ENCODE measurements around the gene DNAJB4.
A peak's percentile ranks its signal among the peaks of the same experiment; 100 is the strongest.
"Not testable (repeated sequence)": the region's sequence is repeated elsewhere in the genome, so short reads cannot be mapped to it uniquely, and the experiment has no call there.

DNAJB4 gene

GRCh38 chr1:77994117-77994705 lies 10.5 kb upstream of the DNAJB4 start:
- DNase-seq: no peak

GRCh38 chr1:77996734-77997133 lies 8.0 kb upstream of the DNAJB4 start:
- DNase-seq: no peak

- DNase-seq: not testable (repeated sequence)
Observed at GRCh38 chr1:78000536-78000935, 4.2 kb upstream of the DNAJB4 start.

DNA sequence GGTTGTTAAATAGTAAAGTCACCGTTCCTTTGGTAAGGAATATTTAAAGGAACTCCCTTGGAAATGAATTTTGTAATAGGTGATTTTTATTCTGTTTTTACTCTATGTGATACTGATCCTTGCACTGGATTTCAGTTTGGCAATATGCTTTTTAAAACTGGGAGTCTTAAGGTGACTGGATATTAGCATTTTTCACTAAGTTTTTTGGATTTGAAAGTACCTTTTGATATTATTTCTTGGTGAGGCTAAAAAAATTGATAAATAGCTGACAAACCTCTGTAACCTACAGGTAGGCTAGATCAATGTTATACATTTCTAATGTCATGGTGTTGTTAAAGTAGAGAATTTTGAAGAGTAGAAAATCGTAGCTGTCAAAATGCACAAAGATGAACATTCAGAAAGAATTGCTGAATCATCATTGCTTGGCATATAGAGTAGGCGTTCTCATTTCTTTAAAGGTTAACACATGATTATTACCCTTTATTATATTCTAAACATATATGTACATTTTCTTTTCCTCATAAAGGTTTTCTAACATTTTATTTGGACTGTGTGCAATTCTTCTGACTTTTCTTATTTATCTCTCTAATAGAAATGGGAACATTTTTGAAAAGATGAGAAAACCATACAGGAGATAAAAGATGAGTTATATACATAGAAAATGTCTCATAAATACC lies 1.5 kb upstream of the DNAJB4 start:
- DNase-seq: no peak

DNA sequence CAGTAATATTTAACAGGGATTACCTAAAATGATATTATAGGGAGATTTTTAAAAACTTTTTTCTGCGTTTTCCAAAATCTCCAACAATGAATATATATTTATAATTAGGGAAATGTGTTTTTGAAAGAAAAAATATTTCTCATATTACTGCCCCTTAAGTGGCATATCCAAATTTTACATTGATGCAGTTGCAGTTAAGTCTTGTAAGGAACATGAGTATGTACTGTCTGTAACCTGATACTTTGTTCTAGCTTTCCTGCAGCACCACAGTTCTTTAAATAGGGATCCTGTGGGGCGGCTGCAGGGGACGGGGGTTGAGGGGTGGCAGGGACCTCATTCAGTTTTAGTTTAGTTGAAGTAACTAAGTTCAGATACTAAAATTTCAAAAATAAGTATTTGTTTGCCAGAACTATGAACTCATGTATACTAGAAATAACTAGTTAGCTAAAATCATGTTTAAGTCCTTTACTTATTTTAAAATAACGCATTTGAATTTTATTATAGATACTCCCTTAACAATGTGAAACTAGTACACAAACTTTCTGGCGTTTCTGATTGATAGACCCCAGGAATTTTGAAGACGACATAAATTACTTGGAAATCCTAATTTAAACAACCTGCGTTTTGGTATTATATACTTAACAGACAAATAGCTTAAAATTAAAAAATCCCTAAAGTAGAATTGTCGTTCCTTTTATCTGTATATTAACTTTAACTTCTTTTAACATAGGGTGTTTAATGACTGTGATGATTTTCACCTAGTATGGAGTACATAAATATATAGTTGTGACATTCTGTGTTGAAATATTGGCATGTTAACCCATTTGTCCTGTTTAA lies 639 bp upstream of the DNAJB4 start:
- DNase-seq: peak; percentile 93

DNA sequence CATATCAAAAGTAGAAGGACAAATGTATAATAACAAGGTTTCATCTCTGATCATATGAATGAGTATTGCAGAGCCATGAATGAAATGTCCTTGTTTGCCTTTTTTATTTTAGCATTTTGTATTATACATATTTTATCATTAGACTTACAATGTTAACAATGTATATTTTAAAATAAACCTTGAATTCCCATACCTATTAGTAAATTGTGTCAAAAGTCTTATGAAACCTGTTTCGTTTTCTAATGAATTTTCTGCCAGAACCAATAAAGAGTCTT lies 646 bp downstream of the DNAJB4 start:
- no peak for DNase-seq

DNA sequence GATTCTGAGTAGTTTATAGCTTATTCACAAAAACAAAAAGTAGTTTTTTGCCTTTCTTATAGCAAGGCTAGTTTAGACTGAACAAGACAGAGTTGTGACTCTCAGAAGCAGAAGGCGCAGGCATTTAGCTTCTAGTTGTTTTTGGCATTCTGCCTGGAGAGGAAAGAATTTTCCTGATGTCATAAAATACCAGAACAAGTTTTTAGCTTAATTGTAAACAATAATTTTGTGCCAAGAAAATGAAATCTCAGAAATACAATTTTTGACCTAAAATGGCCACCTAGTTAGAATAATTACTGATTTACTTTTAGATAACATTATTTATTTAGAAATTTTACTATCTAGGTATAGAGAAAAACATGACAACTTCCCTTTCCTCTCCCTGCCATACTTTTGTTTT lies 1.0 kb downstream of the DNAJB4 start:
- peak; percentile 17 for DNase-seq

DNA sequence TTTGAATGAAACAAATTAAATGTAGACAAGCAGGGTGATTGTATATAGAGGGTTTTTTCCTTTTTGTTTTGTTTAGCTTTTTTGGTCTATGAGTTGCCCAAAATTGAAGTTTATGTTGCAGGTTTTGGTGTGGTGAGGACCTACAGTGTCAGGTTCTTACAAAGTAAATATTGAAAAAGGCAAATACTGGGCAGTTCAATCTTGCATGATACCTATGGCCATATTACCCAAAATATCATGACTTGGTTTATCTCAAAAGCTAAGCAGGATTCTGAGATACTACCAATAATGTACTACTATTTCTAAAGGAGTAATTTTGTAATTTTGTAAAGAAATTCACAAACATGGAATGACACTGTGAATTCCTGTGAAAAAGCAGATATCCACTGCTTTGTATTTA lies 1.8 kb downstream of the DNAJB4 start:
- DNase-seq: no peak

GRCh38 chr1:78007677-78008341 lies 3.1 kb downstream of the DNAJB4 start:
- DNase-seq: no peak

- no peak for DNase-seq
Observed at GRCh38 chr1:78009276-78009675, 4.5 kb downstream of the DNAJB4 start.

DNA sequence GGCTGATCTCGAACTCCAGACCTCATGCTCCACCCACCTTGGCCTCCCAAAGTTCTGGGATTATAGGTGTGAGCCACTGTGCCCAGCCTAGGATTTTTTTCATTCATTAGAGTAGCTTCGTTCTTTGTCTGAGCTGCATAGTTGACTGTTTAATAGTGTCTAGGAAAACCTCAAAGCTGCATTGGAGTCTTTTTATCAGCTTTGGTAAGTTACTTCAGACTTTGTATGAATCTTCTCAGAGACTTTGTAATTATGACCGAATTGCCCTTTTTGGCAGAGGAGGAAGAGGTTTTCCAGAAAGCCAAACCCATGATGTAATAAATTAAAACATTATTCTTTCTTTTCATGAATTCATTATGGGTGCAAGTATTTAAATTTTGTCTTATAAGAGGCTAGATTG lies 5.1 kb downstream of the DNAJB4 start:
- DNase-seq: no peak

- no peak for DNase-seq
Observed at GRCh38 chr1:78011050-78011449, 6.3 kb downstream of the DNAJB4 start.

DNA sequence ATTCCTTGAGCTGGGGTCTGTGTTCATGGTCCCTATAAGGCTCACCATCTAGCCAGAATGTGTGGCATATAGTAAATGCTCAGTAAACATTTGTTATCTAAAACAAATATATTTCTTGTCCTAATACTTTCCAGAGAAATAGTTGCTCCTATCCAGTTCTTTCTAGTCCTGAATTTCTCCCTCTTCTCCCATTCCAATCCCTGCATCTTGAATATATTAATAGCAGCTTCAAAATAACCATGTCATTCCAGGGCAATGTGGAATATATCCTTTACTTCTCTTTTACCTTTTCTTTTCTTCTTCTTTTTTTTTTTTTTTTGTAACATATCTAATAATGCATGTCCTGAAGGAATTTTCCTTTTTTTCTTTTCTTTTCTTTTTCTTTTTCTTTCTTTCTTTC lies 10.4 kb downstream of the DNAJB4 start:
- no peak for DNase-seq

GRCh38 chr1:78019024-78019423 lies 14.3 kb downstream of the DNAJB4 start:
- DNase-seq: no peak

DNA sequence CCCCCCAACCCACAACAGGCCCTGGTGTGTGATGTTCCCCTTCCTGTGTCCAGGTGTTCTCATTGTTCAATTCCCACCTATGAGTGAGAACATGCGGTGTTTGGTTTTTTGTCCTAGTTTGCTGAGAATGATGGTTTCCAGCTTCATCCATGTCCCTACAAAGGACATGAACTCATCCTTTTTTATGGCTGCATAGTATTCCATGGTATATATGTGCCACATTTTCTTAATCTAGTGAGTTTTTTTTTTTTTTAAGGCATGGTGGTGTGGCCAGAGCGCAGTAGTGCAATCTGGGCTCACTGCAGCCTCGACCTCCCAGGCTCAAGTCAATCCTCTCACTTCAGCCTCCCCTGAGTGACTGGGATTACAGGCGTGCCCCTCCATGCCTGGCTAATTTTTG lies 16.4 kb downstream of the DNAJB4 start:
- not testable (repeated sequence) for DNase-seq

DNA sequence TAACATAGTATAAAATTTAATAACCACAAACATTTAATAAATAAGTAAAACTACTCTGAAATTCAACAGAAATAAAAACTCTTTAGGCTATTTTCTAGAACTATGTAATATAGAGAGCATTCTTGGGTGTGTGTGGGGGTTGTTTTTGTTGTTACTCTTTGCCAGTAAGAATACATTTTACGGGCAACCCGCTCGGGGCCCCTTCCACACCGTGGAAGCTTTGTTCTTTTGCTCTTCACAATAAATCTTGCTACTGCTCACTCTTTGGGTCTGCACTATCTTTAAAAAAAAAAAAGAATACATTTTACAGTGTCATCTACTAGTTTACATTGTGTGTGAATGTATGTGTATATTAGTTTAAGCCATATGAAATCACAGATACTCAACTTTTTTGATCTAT lies 25.1 kb downstream of the DNAJB4 start:
- no peak for DNase-seq

DNA sequence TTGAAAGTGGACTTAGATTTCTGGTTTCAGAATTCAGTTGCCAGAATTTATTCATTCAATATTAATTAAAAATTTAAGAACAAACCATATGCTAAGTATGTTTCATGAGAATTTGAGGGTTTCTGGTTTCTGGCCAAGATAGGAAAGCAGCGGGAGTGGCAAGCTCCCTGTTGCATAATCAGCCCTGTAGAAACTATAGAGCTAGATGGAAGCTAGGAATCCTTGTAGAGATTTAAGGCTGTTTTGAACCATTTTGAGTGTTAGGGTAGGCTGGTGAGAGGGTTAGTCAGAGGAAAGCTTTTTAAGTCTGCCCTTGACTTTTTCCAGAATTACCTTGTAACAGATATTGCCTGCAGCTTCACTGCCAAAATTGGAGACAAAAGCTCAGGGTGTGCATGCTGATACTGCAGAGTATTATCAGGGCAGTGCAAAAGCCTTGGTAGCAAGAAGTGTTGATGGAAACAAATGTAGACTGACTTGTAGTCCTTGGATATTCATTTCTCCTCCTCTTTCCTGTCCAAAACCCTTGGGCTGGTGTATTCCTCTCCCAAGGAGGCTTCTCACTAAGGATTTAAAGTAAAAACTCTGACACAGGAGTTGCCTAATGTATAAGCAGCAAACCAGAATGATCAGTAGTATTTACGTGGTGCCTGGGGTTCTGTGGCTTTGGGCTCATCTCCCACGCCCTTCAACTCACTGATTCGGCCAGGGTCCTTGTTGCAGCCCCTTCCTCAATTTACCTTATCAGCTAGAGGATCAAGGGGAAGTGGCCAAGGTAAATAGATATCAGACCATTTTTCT lies 28.5 kb downstream of the DNAJB4 start:
- no peak for DNase-seq

GRCh38 chr1:78033797-78034172 lies 29.0 kb downstream of the DNAJB4 start:
- no peak for DNase-seq

- peak; percentile 48 for DNase-seq
Observed at GRCh38 chr1:78035121-78035520, 30.4 kb downstream of the DNAJB4 start.

DNA sequence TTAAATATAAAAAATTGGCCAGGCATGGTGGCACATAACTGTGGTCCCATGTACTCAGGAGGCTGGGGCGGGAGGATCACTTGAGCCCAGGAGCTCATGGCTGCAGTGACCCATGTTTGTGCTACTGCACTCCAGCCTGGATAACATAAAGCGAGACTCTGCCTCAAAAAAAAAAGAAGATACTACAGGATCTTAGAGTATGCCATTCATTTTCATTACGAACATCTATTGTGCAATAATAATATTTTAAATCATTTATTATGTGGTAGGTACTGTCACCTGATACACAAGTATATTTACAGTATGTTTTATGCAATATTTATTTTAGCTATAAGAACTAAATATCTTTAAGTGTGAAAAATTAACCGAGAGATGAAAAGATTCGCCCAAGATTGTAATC lies 31.7 kb downstream of the DNAJB4 start:
- no peak for DNase-seq

- peak; percentile 84 for DNase-seq
Observed at GRCh38 chr1:78038071-78038470, 33.3 kb downstream of the DNAJB4 start.

DNA sequence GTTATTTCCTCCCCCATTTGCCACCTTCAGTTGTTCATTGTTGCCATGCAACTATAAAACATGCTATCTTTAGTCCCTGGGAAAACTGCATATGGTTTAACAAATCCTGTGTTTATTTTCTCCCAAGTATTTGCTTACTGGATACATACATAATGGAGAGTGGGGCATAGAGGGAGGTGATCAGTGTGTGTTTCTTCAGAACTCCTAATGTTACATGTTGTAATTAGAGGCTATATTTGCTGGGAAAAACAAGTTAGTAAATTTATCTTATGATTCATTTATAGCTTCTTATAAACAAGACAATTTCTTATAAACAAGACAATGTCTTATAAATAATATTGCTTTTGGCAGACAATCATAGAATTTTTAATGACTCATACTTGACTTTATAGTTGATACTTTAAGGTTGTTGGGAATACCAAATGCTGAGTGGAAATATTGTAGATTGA lies 33.8 kb downstream of the DNAJB4 start:
- DNase-seq: peak; percentile 86

Data from NCI-H526 treated with DMSO at 0.1 percent for 48 hours (cell line).